GM19023 (cell line): ENCODE measurements around the gene PFKP.

Source experiments
- ATAC-seq: cut with Tn5 transposase; IDR thresholded peaks from one replicate; pipeline ENCODE4 v1.9.1; 2021; ENCODE audit warnings: mild to moderate bottlenecking, moderate library complexity; ENCODE audit not compliant: unreplicated experiment

Gene PFKP

GRCh38 chr10:3067118-3067858 lies at the start of gene PFKP:
PFKP (plus strand) TSS chr10:3067548; CDS start chr10:3067596, 48 bp downstream.
- peak; percentile 51 for ATAC-seq

- no peak for ATAC-seq
These were observed 49.1 kb upstream of the PFKP start for GRCh38 chr10:3018247-3018646.

GRCh38 chr10:3020311-3020710 lies 47.0 kb upstream of the PFKP start:
- no peak for ATAC-seq

- ATAC-seq, result no peak
These were observed 46.5 kb upstream of the PFKP start for GRCh38 chr10:3020881-3021280.

GRCh38 chr10:3022027-3022426 lies 45.3 kb upstream of the PFKP start:
- ATAC-seq, result no peak

GRCh38 chr10:3023892-3024291 lies 43.5 kb upstream of the PFKP start:
- no peak for ATAC-seq

- no peak for ATAC-seq
These were observed 42.2 kb upstream of the PFKP start for GRCh38 chr10:3025026-3025683.

GRCh38 chr10:3027866-3028265 lies 39.5 kb upstream of the PFKP start:
- no peak for ATAC-seq

- ATAC-seq, result no peak
These were observed 38.9 kb upstream of the PFKP start for GRCh38 chr10:3028441-3028840.

- no peak for ATAC-seq
These were observed 36.6 kb upstream of the PFKP start for GRCh38 chr10:3030765-3031164.

- no peak for ATAC-seq
These were observed 35.9 kb upstream of the PFKP start for GRCh38 chr10:3031490-3031889.

GRCh38 chr10:3033925-3034324 lies 33.4 kb upstream of the PFKP start:
- ATAC-seq, result no peak

- no peak for ATAC-seq
These were observed 32.7 kb upstream of the PFKP start for GRCh38 chr10:3034616-3035015.

GRCh38 chr10:3036155-3037021 lies 31.0 kb upstream of the PFKP start:
- peak; percentile 92 for ATAC-seq

- no peak for ATAC-seq
These were observed 30.2 kb upstream of the PFKP start for GRCh38 chr10:3037182-3037581.

GRCh38 chr10:3040069-3040468 lies 27.3 kb upstream of the PFKP start:
- ATAC-seq, result no peak

- ATAC-seq, result no peak
These were observed 24.8 kb upstream of the PFKP start for GRCh38 chr10:3042589-3042988.

GRCh38 chr10:3043512-3044368 lies 23.6 kb upstream of the PFKP start:
- ATAC-seq, result peak; percentile 80

- no peak for ATAC-seq
These were observed 21.7 kb upstream of the PFKP start for GRCh38 chr10:3045471-3046209.

- ATAC-seq, result no peak
These were observed 21.1 kb upstream of the PFKP start for GRCh38 chr10:3046210-3046779.
